NK-92 treated with Interleukin-12 subunit alpha and Interleukin-12 subunit beta, amount 100 ng/mL, for 24 hours (cell line): Measurements from ENCODE around the gene F9.

Experiments used
- DNase-seq: peaks from one replicate; lab custom pipeline; 2025; lab: John Stamatoyannopoulos, UW

The F9 gene

DNA sequence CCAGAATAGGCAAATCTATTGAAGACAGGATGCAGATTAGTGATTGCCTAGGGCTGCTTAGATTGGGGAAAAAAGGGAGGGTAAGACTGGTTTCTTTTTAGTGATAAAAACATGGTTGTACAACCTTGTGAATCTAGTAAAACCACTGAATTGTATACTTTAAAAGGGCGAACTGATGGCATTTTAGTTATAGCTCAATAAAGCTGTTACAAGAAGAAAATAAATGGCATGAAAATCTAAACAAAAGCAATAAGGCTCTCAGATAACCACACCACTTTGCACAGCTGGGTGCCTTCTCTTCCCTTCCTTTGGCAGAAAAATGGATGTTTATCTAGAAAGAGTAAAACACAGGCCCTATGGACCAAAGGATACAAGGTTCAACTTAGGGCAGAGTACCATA lies 69.6 kb downstream of the F9 start:
- DNase-seq = no peak
